ENCODE data around the gene ELMO1. TPM values are rescaled to one million over a fixed set of nuclear protein-coding genes. Genes with fewer than 3 reads are reported as not detected.

ELMO1 gene
- total RNA-seq, 1 experiment from 2014 or later: 1.1 TPM

GRCh38 chr7:36871355-36871738, 577.3 kb downstream of the ELMO1 start:
- no peak overlapping the region for H3K4me2 ChIP-seq (ENCODE audit: low read length)
- H3K79me2 ChIP-seq (ENCODE audit: insufficient read depth, low read length): no peaks in the 10 kb centered on the region
- no peak overlapping the region for H2AFZ ChIP-seq (ENCODE audit: low read depth, low read length, poor library complexity, severe bottlenecking)
- ChIA-PET POLR2A (no interaction called here), CTCF (no interaction called here), RAD21 (ENCODE audit: low non-redundant PET in 1 of 2, low total read pairs in 2 of 2, uncharacterized antibody in 2 of 2, unreplicated experiment in 2 of 2) (no interaction called here)
- H3K4me3 ChIP-seq (replicated peaks in 1 of 2; ENCODE audit: low read depth in 1 of 2, low read length in 2 of 2): no peak overlapping the region
- H3K27me3 ChIP-seq (ENCODE audit: insufficient read depth, low read length): no peaks in the 10 kb centered on the region
- no peak for ATAC-seq
- intact Hi-C loops (cut with micrococcal nuclease): no loop called here
- H3K9ac ChIP-seq (ENCODE audit: low read length): no peak overlapping the region
- H3K27ac ChIP-seq (ENCODE audit: low read depth, low read length): no peak overlapping the region
- no peaks in the 10 kb centered on the region for H3K4me1 ChIP-seq (ENCODE audit: control insufficient read depth in 1 of 2, insufficient read depth in 2 of 2, low read length in 2 of 2)
- BruUV-seq (replicated peaks): no TSS peak
- TF ChIP-seq, protein P1, sequence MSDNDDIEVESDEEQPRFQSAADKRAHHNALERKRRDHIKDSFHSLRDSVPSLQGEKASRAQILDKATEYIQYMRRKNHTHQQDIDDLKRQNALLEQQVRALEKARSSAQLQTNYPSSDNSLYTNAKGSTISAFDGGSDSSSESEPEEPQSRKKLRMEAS (IDR thresholded peaks at IDR 0.05): no peak
- TF ChIP-seq, protein P2, sequence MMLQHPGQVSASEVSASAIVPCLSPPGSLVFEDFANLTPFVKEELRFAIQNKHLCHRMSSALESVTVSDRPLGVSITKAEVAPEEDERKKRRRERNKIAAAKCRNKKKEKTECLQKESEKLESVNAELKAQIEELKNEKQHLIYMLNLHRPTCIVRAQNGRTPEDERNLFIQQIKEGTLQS (IDR thresholded peaks at IDR 0.05): no peak
- no peaks in the 10 kb centered on the region for H3K9me2 ChIP-seq (ENCODE audit: insufficient read depth)
- no peaks in the 10 kb centered on the region for H4K20me1 ChIP-seq (ENCODE audit: insufficient read depth)
- no peak for DNase-seq (ENCODE audit: low read depth, low spot score)
- no peaks in the 10 kb centered on the region for H3K36me3 ChIP-seq (ENCODE audit: control insufficient read depth in 1 of 2, insufficient read depth in 2 of 2, low read length in 2 of 2)
- no peaks in the 10 kb centered on the region for H3K9me3 ChIP-seq (ENCODE audit: control insufficient read depth in 1 of 2, insufficient read depth in 1 of 2, low read depth in 1 of 2, low read length in 2 of 2)

- no TSS peak for BruUV-seq (replicated peaks)
- POLR2A ChIA-PET: no interaction called here
- H3K27ac ChIP-seq (ENCODE audit: low read depth, low read length): no peak overlapping the region
- H3K4me2 ChIP-seq (ENCODE audit: low read length): no peak overlapping the region
- no peaks in the 10 kb centered on the region for H3K27me3 ChIP-seq (ENCODE audit: insufficient read depth, low read length)
- no peak overlapping the region for H3K4me3 ChIP-seq (replicated peaks in 1 of 2; ENCODE audit: low read depth in 1 of 2, low read length in 2 of 2)
- no peaks in the 10 kb centered on the region for H3K79me2 ChIP-seq (ENCODE audit: insufficient read depth, low read length)
- TF ChIP-seq POLR2A (IDR thresholded peaks at IDR 0.05; ENCODE audit: borderline replicate concordance, extremely low read depth, insufficient read depth, insufficient read length) (no peak), POLR2AphosphoS5 (IDR thresholded peaks at IDR 0.05; ENCODE audit: low read depth, low read length) (no peak)
- no peaks in the 10 kb centered on the region for H3K9me3 ChIP-seq (ENCODE audit: control insufficient read depth in 1 of 2, insufficient read depth in 1 of 2, low read depth in 1 of 2, low read length in 2 of 2)
- no peaks in the 10 kb centered on the region for H3K4me1 ChIP-seq (ENCODE audit: control insufficient read depth in 1 of 2, insufficient read depth in 2 of 2, low read length in 2 of 2)
- no peak overlapping the region for H3K9ac ChIP-seq (ENCODE audit: low read length)
- no peak overlapping the region for H2AFZ ChIP-seq (ENCODE audit: low read depth, low read length, poor library complexity, severe bottlenecking)
- no peak for DNase-seq (ENCODE audit: low read depth, low spot score)
- no peak for ATAC-seq
- CTCF ChIA-PET: no interaction called here
- intact Hi-C loops (cut with micrococcal nuclease): no loop called here
- no peaks in the 10 kb centered on the region for H3K36me3 ChIP-seq (ENCODE audit: control insufficient read depth in 1 of 2, insufficient read depth in 2 of 2, low read length in 2 of 2)
- H3K9me2 ChIP-seq (ENCODE audit: insufficient read depth): no peaks in the 10 kb centered on the region
- RAD21 ChIA-PET (ENCODE audit: low non-redundant PET in 1 of 2, low total read pairs in 2 of 2, uncharacterized antibody in 2 of 2, unreplicated experiment in 2 of 2): no interaction called here
- no peaks in the 10 kb centered on the region for H4K20me1 ChIP-seq (ENCODE audit: insufficient read depth)
Observed at GRCh38 chr7:36870625-36871354, 577.9 kb downstream of the ELMO1 start.
